Kidney (tissue), 14 donors: Measurements from ENCODE around the gene MEGF11. TPM values are rescaled to one million over a fixed set of nuclear protein-coding genes. Genes with fewer than 3 reads are reported as not detected.

Experiments used
- DNase-seq, 5 donors: peaks; one replicate each; pipeline ENCODE4 v3.0.0-alpha.2; 2013 to 2020
- FAIRE-seq: peaks from 2 replicates; lab custom pipeline; 2012; peaks lifted over from hg19 to GRCh38; lab: Jason Lieb, UNC
- H3K27ac ChIP-seq, 2 donors: one replicate each; pipeline ENCODE4 v1.7.0; 2013; ENCODE audit warnings: low read depth in 2 of 2, low read length in 2 of 2, inconsistent platforms in 1 of 2
- H3K27me3 ChIP-seq: one replicate; pipeline ENCODE4 v1.7.1; 2013; ENCODE audit warnings: low read length, inconsistent platforms; ENCODE audit not compliant: control insufficient read depth, insufficient read depth
- H3K36me3 ChIP-seq, 3 donors: one replicate each; pipeline versions ENCODE4 v1.7.0 to v1.7.1; 2013; ENCODE audit warnings: low read length in 3 of 3, control low read depth in 1 of 3, inconsistent platforms in 1 of 3; ENCODE audit not compliant: insufficient read depth in 3 of 3, control insufficient read depth in 2 of 3
- H3K4me1 ChIP-seq, 3 donors: one replicate each; pipeline versions ENCODE4 v1.7.0 to v1.7.1; 2013; ENCODE audit warnings: low read length in 3 of 3, inconsistent platforms in 1 of 3, low read depth in 1 of 3; ENCODE audit not compliant: control insufficient read depth in 2 of 3, insufficient read depth in 2 of 3
- H3K4me3 ChIP-seq, 3 donors: one replicate each; pipeline versions ENCODE4 v1.7.0 to v1.8.1; 2013; ENCODE audit warnings: low read length in 3 of 3, control low read depth in 1 of 3, inconsistent platforms in 1 of 3
- H3K9ac ChIP-seq, 3 donors: one replicate each; pipeline versions ENCODE4 v1.7.0 to v1.7.1; 2013; ENCODE audit warnings: low read length in 3 of 3, control low read depth in 1 of 3, inconsistent platforms in 1 of 3
- H3K9me3 ChIP-seq, 3 donors: one replicate each; pipeline versions ENCODE4 v1.7.0 to v1.7.1; 2013; ENCODE audit warnings: low read length in 3 of 3, control low read depth in 1 of 3, inconsistent platforms in 1 of 3; ENCODE audit not compliant: control insufficient read depth in 2 of 3, insufficient read depth in 1 of 3
- intact Hi-C: fragments of 100-400 bp; cut with DNase I; formaldehyde crosslinking; loops from one replicate; pipeline ENCODE4 v1.11.1; 2022
- polyA plus RNA-seq: library from polyadenylated mRNA; stranded (reverse); fragments of 350-450 nt; fragmentation: Illumina TruSeq; extraction: RNeasy Lipid Tissue Mini Kit (QIAGEN cat#74804); gene quantifications from one replicate; pipeline ENCODE4 v1.2.3, GENCODE V29; 2014; ENCODE audit warnings: low read depth, low replicate concordance; ENCODE audit not compliant: insufficient read depth
- total RNA-seq: library from RNA; stranded (reverse); fragmentation: NEBNext Ultra II Directional; extraction: Animal tissue kit (Norgen Biotek cat#: 25700); gene quantifications from one replicate; pipeline ENCODE4 v1.2.1, GENCODE V29; 2021
- TF ChIP-seq, protein P1 (sequence below): IDR thresholded peaks from 3 replicates; pipeline ENCODE4 v1.5.1; 2012; ENCODE audit warnings: mild to moderate bottlenecking, moderate library complexity, borderline replicate concordance; ENCODE audit not compliant: insufficient read depth; ENCODE audit errors: extremely low read depth
- donor health status: control.
- donor health status: control.
- donor health status: control.
- donor health status: control.
- donor health status: control.
- donor health status: DM: yes; HTN: yes; CAD: no.
- donor health status: Normal renal cell carcinoma (clear cell type).

Gene MEGF11
- total and polyA plus RNA-seq, 2 donors from 2014 or later: 10.4 to 41.8 TPM

DNA sequence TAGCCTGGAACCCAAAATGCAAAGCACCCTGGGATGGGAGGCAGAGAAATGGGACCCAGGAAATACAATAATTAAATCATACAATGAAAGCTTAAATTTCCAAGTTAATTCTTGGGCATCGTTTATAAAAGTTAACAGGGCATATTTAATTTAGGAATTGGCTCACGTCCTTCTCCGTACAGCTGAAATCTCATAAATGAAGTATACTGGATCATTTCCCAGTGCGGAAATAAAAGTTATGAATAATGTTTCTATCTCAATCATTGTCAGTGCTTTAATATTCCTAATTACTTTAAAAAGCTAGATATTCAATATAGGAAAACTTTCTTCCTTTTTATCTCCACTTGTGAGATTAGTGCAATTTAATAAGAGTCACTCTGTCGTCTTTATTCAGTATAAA lies 164.0 kb downstream of the MEGF11 start:
- intact Hi-C loops: no loop called here
- Histone ChIP-seq H3K27ac (no peak overlapping the region), H3K4me3 (no peak overlapping the region), H3K27me3 (no peaks in the 10 kb centered on the region), H3K4me1 (no peaks in the 10 kb centered on the region), H3K9me3 (no peaks in the 10 kb centered on the region), H3K9ac (no peak overlapping the region), H3K36me3 (no peaks in the 10 kb centered on the region)
- FAIRE-seq: no peak
- no peak for DNase-seq
- TF ChIP-seq, protein P1, sequence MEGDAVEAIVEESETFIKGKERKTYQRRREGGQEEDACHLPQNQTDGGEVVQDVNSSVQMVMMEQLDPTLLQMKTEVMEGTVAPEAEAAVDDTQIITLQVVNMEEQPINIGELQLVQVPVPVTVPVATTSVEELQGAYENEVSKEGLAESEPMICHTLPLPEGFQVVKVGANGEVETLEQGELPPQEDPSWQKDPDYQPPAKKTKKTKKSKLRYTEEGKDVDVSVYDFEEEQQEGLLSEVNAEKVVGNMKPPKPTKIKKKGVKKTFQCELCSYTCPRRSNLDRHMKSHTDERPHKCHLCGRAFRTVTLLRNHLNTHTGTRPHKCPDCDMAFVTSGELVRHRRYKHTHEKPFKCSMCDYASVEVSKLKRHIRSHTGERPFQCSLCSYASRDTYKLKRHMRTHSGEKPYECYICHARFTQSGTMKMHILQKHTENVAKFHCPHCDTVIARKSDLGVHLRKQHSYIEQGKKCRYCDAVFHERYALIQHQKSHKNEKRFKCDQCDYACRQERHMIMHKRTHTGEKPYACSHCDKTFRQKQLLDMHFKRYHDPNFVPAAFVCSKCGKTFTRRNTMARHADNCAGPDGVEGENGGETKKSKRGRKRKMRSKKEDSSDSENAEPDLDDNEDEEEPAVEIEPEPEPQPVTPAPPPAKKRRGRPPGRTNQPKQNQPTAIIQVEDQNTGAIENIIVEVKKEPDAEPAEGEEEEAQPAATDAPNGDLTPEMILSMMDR: no peak

DNA sequence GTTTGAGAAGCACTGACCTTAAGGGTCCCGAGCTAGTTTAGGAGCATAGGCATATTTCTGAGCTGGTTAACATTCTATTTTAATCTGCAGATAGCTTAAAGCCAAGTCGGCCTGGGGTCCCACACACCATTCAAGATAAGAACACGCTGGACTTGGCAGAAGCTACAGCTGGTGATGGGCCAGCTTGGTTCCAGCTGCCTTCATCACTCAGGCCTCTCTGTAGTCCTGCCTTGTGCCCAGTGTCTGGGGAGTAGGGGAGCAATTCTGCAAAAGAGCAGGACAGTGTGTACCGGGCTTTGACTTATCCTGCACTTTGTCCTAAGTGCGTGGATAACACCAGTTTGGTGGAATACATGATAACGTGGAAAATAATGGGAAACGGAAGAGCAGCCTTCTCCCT lies 164.5 kb downstream of the MEGF11 start:
- DNase-seq: peak in 1 of 5 donors; percentile 82
- H3K27ac ChIP-seq: no peak overlapping the region
- no peaks in the 10 kb centered on the region for H3K27me3 ChIP-seq
- no peak for FAIRE-seq
- H3K4me1 ChIP-seq: no peaks in the 10 kb centered on the region
- H3K9me3 ChIP-seq: no peaks in the 10 kb centered on the region
- no peak overlapping the region for H3K4me3 ChIP-seq
- no peaks in the 10 kb centered on the region for H3K36me3 ChIP-seq
- TF ChIP-seq, protein P1: no peak
- no peak overlapping the region for H3K9ac ChIP-seq
- intact Hi-C loops: no loop called here

DNA sequence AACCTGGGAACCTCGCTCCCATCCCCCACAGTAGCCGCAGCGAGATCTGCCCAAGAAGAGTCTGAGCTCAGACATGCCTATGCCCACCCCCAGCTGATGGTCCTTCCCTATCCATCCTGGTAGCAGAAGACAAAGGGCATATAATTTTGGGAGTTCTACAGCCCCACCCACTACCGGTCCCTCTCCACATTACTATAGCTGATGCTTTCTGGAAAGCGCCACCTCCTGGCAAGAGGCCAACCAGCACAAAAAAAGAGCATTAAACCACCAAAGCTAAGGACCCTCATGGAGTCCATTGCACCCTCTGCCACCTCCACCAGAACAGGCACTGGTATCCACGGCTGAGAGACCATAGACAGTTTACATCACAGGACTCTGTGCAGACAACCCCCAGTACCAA lies 168.4 kb downstream of the MEGF11 start:
- no peak for FAIRE-seq
- Histone ChIP-seq H3K9ac (no peak overlapping the region), H3K9me3 (no peaks in the 10 kb centered on the region), H3K27ac (no peak overlapping the region), H3K36me3 (no peaks in the 10 kb centered on the region), H3K27me3 (no peaks in the 10 kb centered on the region), H3K4me3 (no peak overlapping the region), H3K4me1 (no peaks in the 10 kb centered on the region)
- peak in 1 of 5 donors; percentile 19 for DNase-seq
- intact Hi-C loops: no loop called here
- TF ChIP-seq, protein P1: no peak

DNA sequence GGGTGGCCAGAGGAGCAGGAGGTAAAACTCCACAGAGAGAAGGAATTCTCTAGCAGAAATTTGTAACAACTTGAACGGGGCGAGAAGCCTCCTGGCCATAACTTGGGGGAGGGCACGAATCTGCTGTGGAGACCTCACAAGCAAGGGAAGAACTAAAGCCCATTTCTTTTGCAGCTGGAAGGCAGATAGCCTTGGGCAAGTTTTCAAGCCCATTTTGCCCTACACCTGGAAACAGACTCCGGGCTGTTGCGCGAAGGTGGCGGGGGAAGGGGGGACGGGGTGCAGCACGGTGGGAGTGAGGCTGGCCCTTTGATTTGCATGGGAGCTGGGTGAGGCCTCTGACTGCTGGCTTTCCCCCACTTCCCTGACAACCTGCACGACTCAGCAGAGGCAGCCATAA lies 168.8 kb downstream of the MEGF11 start:
- TF ChIP-seq, protein P1: no peak
- Histone ChIP-seq H3K9me3 (no peaks in the 10 kb centered on the region), H3K36me3 (no peaks in the 10 kb centered on the region), H3K4me1 (no peaks in the 10 kb centered on the region), H3K4me3 (no peak overlapping the region), H3K9ac (no peak overlapping the region), H3K27ac (no peak overlapping the region), H3K27me3 (no peaks in the 10 kb centered on the region)
- intact Hi-C loops: no loop called here
- DNase-seq (peak in 1 of 5 donors; percentile 14), FAIRE-seq (no peak)
